ENCODE results near the gene FOLH1. TPM values are rescaled to one million over a fixed set of nuclear protein-coding genes. Genes with fewer than 3 reads are reported as not detected.
"Not testable (repeated sequence)": the region's sequence is repeated elsewhere in the genome, so short reads cannot be mapped to it uniquely, and the experiment has no call there.

FOLH1 gene
- total and polyA plus RNA-seq, 2 of the 13 experiments (the other 11 are each of a cell fraction or from before 2014, with no cell fraction given) = not detected

- no peak for TF ChIP-seq ZNF275 (CRISPR knock-in tag; IDR thresholded peaks at IDR 0.05; ENCODE audit: borderline replicate concordance)
These were observed at the start of gene FOLH1 (continued) for GRCh38 chr11:49208006-49208721.

- H3K4me2 ChIP-seq (ENCODE audit: low read depth, low read length); in situ Hi-C loops (cut with HindIII; ENCODE audit: extremely low pct_ligation_motif_present, low pct_unique_long_range_greater_than_20kb); H3K4me3 ChIP-seq (replicated peaks in 1 of 3; ENCODE audit: insufficient read depth in 1 of 3, low read depth in 2 of 3, low read length in 3 of 3); H3K79me2 ChIP-seq (ENCODE audit: insufficient read depth, low read length); H3K9ac ChIP-seq (ENCODE audit: insufficient read depth, low read depth, low read length); BruUV-seq (replicated peaks); intact Hi-C loops (cut with micrococcal nuclease; ENCODE audit: unreplicated experiment); CTCF ChIA-PET (ENCODE audit: low intra/inter-chr PET ratio, low total read pairs); POLR2A ChIA-PET; FAIRE-seq; H4K20me1 ChIP-seq (ENCODE audit: insufficient read depth, low read length); H3K9me3 ChIP-seq (ENCODE audit: low read length); H3K4me1 ChIP-seq (ENCODE audit: insufficient read depth, low read length); H3K27ac ChIP-seq (ENCODE audit: extremely low read length, insufficient read depth, low read length); H2AFZ ChIP-seq (ENCODE audit: low read length); H3K27me3 ChIP-seq (ENCODE audit: control insufficient read depth in 1 of 2, insufficient read depth in 2 of 2, low read length in 2 of 2); DNase-seq (ENCODE audit: low spot score); ATAC-seq; H3K36me3 ChIP-seq (replicated peaks in 1 of 2; ENCODE audit: control insufficient read depth in 1 of 2, insufficient read depth in 2 of 2, low read length in 2 of 2); TF ChIP-seq CREB1 (CRISPR knock-in tag; IDR thresholded peaks at IDR 0.05): not testable (repeated sequence)
- peak; percentile 27; the same call in 1 of the 2 replicates for TF ChIP-seq CREB1 (IDR thresholded peaks at IDR 0.05)
- WGBS (ENCODE audit: low lambda C conversion rate) = 7% methylated on average over 2 of the region's 2 CpGs
These were observed 46.7 kb upstream of the FOLH1 start for GRCh38 chr11:49255148-49255547.

- 0% methylated on average over 5 of the region's 5 CpGs for WGBS (ENCODE audit: low lambda C conversion rate)
- FAIRE-seq; BruUV-seq (replicated peaks); H3K4me2 ChIP-seq (ENCODE audit: low read depth, low read length); CTCF ChIA-PET (ENCODE audit: low intra/inter-chr PET ratio, low total read pairs); H3K9me3 ChIP-seq (ENCODE audit: low read length); ATAC-seq; DNase-seq (ENCODE audit: low spot score); POLR2A ChIA-PET; H2AFZ ChIP-seq (ENCODE audit: low read length); H3K79me2 ChIP-seq (ENCODE audit: insufficient read depth, low read length); H3K4me1 ChIP-seq (ENCODE audit: insufficient read depth, low read length); H3K36me3 ChIP-seq (replicated peaks in 1 of 2; ENCODE audit: control insufficient read depth in 1 of 2, insufficient read depth in 2 of 2, low read length in 2 of 2); H3K4me3 ChIP-seq (replicated peaks in 1 of 3; ENCODE audit: insufficient read depth in 1 of 3, low read depth in 2 of 3, low read length in 3 of 3); H3K9ac ChIP-seq (ENCODE audit: insufficient read depth, low read depth, low read length); H3K27ac ChIP-seq (ENCODE audit: extremely low read length, insufficient read depth, low read length); in situ Hi-C loops (cut with HindIII; ENCODE audit: extremely low pct_ligation_motif_present, low pct_unique_long_range_greater_than_20kb); H4K20me1 ChIP-seq (ENCODE audit: insufficient read depth, low read length); intact Hi-C loops (cut with micrococcal nuclease; ENCODE audit: unreplicated experiment); H3K27me3 ChIP-seq (ENCODE audit: control insufficient read depth in 1 of 2, insufficient read depth in 2 of 2, low read length in 2 of 2): not testable (repeated sequence)
These were observed 42.8 kb upstream of the FOLH1 start for GRCh38 chr11:49251212-49251611.

- in situ Hi-C loops (cut with HindIII; ENCODE audit: extremely low pct_ligation_motif_present, low pct_unique_long_range_greater_than_20kb); H3K9me3 ChIP-seq (ENCODE audit: low read length); H2AFZ ChIP-seq (ENCODE audit: low read length); H3K27me3 ChIP-seq (ENCODE audit: control insufficient read depth in 1 of 2, insufficient read depth in 2 of 2, low read length in 2 of 2); POLR2A ChIA-PET; H4K20me1 ChIP-seq (ENCODE audit: insufficient read depth, low read length); DNase-seq (ENCODE audit: low spot score); ATAC-seq; H3K36me3 ChIP-seq (replicated peaks in 1 of 2; ENCODE audit: control insufficient read depth in 1 of 2, insufficient read depth in 2 of 2, low read length in 2 of 2); H3K79me2 ChIP-seq (ENCODE audit: insufficient read depth, low read length); H3K9ac ChIP-seq (ENCODE audit: insufficient read depth, low read depth, low read length); H3K27ac ChIP-seq (ENCODE audit: extremely low read length, insufficient read depth, low read length); FAIRE-seq; intact Hi-C loops (cut with micrococcal nuclease; ENCODE audit: unreplicated experiment); BruUV-seq (replicated peaks); H3K4me2 ChIP-seq (ENCODE audit: low read depth, low read length); H3K4me1 ChIP-seq (ENCODE audit: insufficient read depth, low read length); H3K4me3 ChIP-seq (replicated peaks in 1 of 3; ENCODE audit: insufficient read depth in 1 of 3, low read depth in 2 of 3, low read length in 3 of 3); CTCF ChIA-PET (ENCODE audit: low intra/inter-chr PET ratio, low total read pairs): not testable (repeated sequence)
- WGBS (ENCODE audit: low lambda C conversion rate) = 41% methylated on average over 5 of the region's 5 CpGs
These were observed 42.2 kb upstream of the FOLH1 start for GRCh38 chr11:49250398-49251115.
